NCI-H2227 treated with DMSO at 0.1 percent for 48 hours (cell line): ENCODE data around the gene GOLGB1.
"Not testable (repeated sequence)": the region's sequence is repeated elsewhere in the genome, so short reads cannot be mapped to it uniquely, and the experiment has no call there.

ENCODE experiments used
- DNase-seq: peaks from one replicate; lab custom pipeline; 2025; lab: John Stamatoyannopoulos, UW

Gene GOLGB1

GRCh38 chr3:121749276-121750086 lies at the start of gene GOLGB1:
Gene GOLGB1, minus strand, starts transcription at chr3:121749741. Its CDS starts 18,770 bp downstream, at chr3:121730971.
- DNase-seq, result peak; percentile 97

DNA sequence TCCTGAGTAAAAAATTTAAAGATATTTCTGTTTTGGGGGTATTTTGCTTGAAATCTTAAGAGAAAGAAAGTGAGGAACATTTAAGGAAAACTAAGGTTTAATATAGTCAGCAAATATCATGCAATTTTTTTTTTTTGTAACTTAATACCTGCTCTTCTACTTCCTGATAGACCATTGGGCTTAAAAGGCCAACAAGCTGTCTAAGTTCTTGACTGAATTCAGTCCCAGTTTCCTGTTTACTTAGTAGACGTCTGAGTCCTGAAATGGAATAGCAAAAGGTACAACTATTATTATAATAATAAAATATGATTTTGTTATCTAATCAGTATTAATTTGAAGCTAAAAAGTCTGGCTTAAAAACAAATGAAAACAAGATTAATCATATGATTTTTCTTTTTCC lies 47.4 kb upstream of the GOLGB1 start:
- DNase-seq, result no peak

- DNase-seq, result no peak
These were observed 44.9 kb upstream of the GOLGB1 start for GRCh38 chr3:121794264-121794983.

DNA sequence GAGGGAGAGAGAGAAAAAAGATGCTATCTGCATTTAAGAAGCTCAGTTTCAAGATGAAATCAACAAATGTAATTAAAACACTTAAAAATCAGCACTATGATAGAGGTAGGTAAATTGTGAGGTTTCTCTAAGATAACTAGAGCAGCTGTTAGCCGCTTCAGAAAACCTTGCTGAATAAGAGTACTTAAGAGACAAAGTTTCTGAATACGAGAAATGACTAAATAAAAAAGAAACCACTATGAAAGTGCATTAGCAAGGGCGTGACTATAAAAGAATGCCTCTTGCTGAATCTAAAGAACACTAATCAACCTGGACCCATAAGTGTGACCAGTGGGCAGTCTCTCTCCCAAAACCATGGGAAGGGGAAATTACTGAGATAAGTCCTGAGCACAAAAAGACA lies 43.5 kb upstream of the GOLGB1 start:
- DNase-seq, result no peak

DNA sequence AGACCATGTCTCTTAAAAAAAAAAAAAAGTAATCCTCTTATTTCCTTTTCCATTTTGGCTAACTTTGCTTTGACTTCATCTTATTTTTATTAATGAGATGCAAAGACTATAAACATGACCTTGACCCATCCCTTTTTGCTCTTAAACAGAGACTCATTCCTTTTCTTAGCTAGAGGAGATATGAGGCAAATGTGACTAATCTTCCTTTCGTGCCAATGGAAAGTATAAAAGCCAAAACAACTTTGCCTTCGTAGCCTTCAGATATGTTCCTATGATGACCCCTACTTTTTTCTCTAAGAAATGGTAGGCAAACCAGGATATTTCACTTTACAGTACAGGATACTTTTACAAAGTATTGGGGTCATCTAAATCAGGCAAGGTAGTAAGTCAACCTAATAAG lies 36.9 kb upstream of the GOLGB1 start:
- no peak for DNase-seq

DNA sequence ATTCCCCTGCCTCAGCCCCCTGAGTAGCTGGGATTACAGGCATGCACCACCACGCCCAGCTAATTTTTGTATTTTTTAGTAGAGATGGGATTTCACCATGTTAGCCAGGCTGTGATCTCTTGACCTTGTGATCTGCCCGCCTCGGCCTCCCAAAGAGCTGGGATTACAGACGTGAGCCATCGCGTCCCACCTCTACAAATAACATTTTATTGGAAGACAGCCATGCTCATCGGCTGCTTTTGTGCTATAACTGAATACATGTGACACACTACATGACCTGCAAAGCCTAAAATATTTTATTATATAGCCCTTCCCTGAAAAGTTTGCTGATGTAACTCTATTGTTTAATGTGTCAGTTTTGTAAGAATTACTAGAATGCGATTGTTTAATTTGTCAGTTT lies 33.2 kb upstream of the GOLGB1 start:
- DNase-seq, result not testable (repeated sequence)

GRCh38 chr3:121781611-121782010 lies 32.1 kb upstream of the GOLGB1 start:
- DNase-seq, result no peak

GRCh38 chr3:121775095-121775494 lies 25.6 kb upstream of the GOLGB1 start:
- not testable (repeated sequence) for DNase-seq

DNA sequence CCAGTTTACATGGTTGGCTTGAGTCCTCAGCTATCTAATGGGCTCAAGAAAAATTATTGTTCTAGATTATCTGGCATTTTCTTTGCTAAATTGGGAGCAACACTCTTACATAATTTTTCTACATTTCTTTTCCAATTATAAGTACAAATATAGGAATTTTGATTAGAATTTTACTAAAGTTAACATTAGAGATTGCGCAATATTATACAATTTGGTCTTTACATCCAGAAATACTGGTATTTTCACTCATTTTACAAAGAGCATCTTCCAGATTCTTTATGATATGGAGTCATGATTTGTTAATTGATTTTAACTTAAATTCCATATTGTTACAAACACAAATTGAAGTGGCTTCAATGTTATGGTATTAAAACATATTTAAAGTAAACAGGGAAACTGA lies 19.7 kb upstream of the GOLGB1 start:
- no peak for DNase-seq

DNA sequence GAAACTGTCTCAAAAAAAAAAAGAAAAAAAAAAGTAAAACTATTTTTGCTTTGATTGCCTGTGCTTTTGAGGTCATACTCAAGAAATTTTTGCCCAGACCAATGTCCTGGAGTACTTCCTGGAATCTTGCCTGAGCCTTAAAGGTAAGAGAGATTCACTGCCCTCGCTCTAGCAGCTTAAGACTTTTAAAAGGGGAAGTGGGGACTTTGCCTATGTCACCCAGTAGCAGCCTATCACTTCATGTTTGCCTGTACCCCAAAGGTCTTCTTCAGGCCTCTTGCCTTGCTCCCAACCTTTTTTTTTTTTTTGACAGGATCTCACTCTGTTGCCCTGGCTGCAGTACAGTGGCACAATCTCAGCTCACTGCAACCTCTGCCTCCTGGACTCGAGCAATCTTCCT lies 18.9 kb upstream of the GOLGB1 start:
- no peak for DNase-seq

DNA sequence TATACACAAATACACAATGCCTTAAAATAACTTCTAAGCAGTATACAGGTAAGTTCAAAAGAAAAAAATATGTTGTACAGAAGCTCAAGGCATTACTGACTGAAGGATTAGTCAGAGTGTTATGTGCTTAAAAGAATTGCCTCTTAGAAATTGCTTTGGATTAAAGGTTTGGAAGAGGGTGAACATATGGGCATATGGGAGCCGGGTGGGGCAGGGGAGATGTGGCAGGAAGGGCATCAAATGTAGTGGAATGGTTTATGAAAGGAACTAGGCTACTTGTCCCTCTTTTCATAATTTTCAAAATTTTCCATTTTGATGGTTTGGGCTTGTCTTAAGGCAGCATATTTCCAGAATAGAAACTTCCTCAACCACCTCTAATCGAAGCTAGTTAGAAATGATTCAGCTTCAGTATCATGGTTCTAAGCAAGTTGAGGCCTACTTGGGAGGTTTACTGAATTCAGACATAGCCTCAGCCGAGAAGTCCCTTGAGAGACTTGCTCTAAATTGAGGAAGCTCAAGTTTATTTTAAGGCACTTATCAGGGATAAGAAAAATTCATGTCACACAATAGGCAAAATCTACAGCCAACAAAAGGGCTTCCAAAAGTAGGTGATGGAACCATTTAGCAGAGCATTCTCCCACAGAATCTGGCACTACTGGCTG lies 10.1 kb upstream of the GOLGB1 start:
- DNase-seq, result no peak

DNA sequence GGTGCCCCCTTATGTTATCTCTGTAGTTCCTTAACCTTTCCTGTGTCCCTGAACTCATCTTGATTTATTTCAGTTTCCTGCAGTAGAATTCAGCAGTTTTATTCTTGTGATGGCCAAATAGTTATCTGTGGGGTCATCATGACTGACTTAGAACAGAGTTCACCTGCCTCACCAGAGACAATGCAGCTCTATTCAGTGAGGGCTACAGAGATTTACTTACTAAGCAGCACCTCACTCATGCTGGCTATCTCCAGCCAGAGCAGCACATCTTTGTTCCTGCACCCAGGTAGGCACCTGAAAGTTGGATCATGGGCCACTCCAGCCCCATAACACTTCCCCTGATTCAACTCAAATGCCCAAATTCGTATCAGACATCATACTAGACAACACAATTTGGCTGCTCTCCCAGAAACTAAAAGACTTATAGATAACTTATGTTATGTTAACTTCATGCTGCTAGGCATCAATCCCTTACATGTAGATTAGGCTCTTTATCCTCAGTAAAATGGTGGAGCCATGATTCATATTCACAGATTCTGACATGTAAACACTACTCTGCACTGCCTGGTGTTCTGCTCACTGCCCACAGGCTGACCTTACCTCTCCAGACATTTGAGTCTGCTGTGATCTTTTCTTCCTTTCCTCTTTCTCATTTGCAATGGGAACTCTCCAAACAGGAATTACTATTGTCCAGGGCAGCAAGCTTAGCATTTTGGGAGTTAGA lies 9.3 kb upstream of the GOLGB1 start:
- DNase-seq, result no peak

DNA sequence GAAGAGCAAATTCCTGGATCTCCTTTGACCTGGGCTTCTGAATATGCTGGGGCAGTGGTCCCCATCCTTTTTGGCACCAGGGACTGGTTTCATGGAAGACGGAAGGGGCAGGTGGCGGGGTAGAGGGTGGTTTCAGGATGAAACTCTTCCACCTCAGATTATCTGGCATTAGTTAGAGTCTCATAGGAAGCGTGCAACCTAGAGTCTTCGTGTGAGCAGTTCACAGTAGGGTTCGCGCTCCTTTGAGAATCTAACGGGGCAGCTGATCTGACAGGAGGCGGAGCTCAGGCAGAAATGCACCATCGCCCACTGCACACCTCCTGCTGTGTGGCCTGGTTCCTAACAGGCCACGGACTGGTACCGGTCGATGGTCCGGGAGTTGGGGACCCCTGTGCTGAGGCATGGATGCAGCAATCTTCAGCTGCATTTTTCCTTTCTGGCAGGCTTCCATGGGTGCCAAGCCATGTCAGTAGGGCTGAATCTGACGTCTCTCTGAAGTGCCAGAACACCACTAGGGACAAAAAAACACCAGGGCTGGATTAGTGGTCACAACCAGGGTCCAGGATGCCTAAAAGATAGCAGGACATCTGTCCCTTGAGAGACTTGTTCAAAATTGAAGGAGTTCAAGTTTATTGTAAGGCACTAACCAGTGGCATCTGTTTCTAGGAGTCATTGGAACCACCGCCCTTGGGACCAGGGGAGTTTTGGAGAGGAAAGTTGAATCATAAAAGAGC lies 8.4 kb upstream of the GOLGB1 start:
- DNase-seq, result no peak

GRCh38 chr3:121757087-121757811 lies 7.7 kb upstream of the GOLGB1 start:
- DNase-seq, result no peak

- no peak for DNase-seq
These were observed 3.2 kb upstream of the GOLGB1 start for GRCh38 chr3:121752772-121753171.

DNA sequence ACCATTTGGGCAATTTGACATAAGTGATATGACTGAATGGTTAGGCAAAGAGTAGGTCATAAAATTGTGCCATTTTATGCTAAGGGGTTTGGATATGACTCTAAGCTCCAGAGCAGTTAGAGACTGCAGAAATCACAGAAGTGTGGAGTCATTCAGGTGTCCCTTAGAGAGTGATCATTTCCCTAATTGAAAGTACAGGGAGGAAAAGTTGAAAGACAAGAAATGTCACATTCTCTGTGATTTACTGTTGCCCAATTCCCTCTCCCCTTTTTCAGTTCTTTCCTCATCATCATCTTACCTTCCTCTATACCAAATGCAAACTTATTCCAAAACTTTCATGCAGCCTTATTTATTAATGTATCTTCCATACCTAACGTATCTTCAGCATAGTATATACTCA lies 2.7 kb upstream of the GOLGB1 start:
- DNase-seq, result no peak

DNA sequence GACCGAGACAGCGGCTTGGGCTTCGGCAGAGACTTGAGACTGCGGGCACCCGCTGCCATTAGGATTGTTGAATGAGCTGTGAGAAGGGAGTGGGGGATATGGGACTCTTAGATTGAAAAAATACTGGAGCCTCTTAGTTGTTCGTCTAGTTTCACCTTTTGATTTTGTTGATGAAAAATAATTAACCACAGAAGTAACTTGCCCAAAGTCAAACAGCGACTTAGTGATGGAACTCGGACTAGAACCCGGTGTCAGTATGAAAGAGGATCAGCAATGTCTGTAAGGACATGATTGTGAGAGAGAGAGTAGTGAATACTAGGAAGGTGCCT lies 510 bp upstream of the GOLGB1 start:
- no peak for DNase-seq

- no peak for DNase-seq
These were observed 763 bp downstream of the GOLGB1 start for GRCh38 chr3:121748680-121749275.

- DNase-seq, result no peak
These were observed 1.6 kb downstream of the GOLGB1 start for GRCh38 chr3:121747976-121748375.

GRCh38 chr3:121743106-121743505 lies 6.4 kb downstream of the GOLGB1 start:
- DNase-seq, result not testable (repeated sequence)

- DNase-seq, result no peak
These were observed 8.6 kb downstream of the GOLGB1 start for GRCh38 chr3:121740896-121741295.
